Measurements from ENCODE around the gene PCDH7. TPM values are rescaled to one million over a fixed set of nuclear protein-coding genes. Genes with fewer than 3 reads are reported as not detected.

PCDH7 gene
- total RNA-seq, 4 donors from 2014 or later = 0.94 to 1.3 (median 1.2) TPM

- TF ChIP-seq CTCF (IDR thresholded peaks at IDR 0.05; ENCODE audit: low read depth) = no peak
Measured at GRCh38 chr4:30722092-30722358, 1.9 kb downstream of the PCDH7 start.

GRCh38 chr4:30722359-30723200, 2.4 kb downstream of the PCDH7 start:
- TF ChIP-seq CTCF (IDR thresholded peaks at IDR 0.05; ENCODE audit: low read depth) = no peak

- TF ChIP-seq CTCF (IDR thresholded peaks at IDR 0.05; ENCODE audit: low read depth) = no peak
Measured at GRCh38 chr4:30723201-30723955, 3.2 kb downstream of the PCDH7 start.

GRCh38 chr4:30724247-30724646, 4.1 kb downstream of the PCDH7 start:
- TF ChIP-seq CTCF (IDR thresholded peaks at IDR 0.05; ENCODE audit: low read depth) = no peak

- TF ChIP-seq CTCF (IDR thresholded peaks at IDR 0.05; ENCODE audit: low read depth) = no peak
Measured at GRCh38 chr4:30725562-30725961, 5.4 kb downstream of the PCDH7 start.

GRCh38 chr4:30726090-30726675, 6.0 kb downstream of the PCDH7 start:
- TF ChIP-seq CTCF (IDR thresholded peaks at IDR 0.05; ENCODE audit: low read depth) = no peak

- no peak for TF ChIP-seq CTCF (IDR thresholded peaks at IDR 0.05; ENCODE audit: low read depth)
Measured at GRCh38 chr4:30727409-30727808, 7.2 kb downstream of the PCDH7 start.

Measured in subcutaneous adipose tissue (tissue), 4 donors.